Measurements from ENCODE around the gene PDE6G.
A peak's percentile ranks its signal among the peaks of the same experiment; 100 is the strongest.

Gene PDE6G

GRCh38 chr17:81664051-81664470 is 7.7 kb upstream of the PDE6G start:
- DNase-seq: no peak

DNA sequence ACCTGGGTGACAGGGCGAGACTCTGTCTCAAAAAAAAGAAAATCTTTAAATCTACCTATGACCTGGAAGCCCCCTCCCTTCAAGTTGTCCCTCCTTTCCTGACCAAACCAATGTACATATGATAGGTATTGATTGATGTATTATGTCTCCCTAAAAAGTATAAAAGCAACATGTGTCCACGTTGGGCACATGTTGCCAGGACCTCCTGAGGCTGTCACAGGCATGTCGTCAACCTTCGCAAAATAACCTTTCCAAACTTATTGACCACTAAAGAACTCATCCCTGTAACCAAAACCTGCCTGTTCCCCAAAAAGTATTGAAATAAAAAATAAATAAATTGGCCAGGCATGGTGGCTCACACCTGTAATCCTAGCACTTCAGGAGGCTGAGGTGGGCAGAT is 5.7 kb upstream of the PDE6G start:
- no peak for DNase-seq

GRCh38 chr17:81660441-81660840 is 4.1 kb upstream of the PDE6G start:
- no peak for DNase-seq

DNA sequence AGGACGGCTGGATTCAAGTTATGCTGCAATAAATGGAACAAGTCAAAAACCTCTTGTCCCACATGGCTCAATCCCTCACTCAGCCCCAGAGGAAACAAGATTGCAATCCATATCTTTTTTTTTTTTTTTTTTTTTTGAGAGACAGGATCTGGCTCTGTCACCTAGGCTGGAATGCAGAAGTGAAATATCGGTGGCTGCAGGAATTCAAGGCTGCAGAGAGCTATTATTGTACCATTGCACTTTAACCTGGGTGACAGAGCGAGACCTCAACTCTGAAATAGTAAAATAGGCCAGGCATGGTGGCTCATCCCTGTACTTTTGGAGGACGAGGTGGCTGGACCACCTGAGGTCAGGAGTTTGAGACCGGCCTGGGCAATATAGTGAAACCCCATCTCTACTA is 2.7 kb upstream of the PDE6G start:
- no peak for DNase-seq

DNA sequence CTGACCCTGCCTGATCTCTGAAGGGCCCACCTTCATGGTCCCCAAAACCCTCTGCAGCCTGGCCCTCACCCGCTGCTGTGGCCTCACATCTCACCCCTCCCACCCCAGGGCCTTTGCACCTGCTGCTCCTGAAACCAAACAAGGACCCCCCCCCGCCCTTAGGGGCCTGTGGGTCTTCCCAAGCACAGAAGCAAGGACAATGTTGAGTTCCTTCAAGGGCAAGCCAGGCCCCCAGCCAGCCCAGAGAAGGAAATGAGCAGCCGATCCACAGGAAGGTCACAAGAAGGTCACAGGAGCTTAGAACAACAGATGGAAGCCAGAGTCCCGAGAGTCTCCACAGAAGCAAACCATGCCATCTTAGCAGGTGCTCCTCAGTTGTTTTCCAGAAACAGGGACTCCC is 493 bp upstream of the PDE6G start:
- DNase-seq: no peak

GRCh38 chr17:81655378-81656117 is 794 bp downstream of the PDE6G start:
- no peak for DNase-seq

DNA sequence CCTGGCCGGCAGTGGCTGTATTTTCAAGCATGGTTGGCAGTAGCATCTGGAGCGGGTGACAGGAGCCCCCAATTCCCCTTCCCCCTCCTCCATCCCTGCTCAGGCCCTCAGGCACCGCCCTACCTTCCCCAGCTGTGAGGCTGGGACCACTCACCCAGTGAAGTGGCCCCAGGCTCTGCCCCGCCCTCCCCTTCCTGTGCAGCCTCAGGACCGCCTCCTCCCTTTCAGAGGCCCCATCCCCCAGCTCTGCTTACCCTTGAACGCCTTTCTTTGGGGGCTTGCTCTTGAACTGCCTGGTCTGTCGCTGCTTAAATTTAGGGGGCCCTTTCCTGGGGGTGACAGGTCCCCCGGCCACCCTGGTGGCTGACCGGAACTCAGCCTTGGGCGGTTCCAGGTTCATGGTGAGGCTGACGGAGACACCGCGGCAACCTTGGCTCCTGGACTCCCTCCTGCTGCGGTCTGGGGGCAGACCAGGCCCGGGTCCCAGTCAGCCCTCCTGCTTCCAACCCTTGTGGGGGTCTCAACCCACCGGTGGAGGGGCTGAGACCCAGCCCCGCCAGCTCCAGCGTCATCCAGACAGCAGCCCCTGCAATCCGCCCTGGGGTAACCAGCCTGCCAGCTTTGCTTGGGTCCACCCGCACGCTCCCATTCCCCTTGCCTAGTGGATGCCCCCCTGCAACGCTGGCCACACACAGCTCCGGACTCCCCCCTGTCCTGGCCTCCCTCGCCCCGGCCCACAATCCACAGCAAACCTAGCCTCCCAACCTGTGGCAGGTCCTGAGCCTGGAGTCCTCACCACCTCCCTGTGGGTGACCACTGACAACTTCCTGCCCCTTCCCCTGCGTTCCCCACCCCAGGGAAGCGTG is 3.2 kb downstream of the PDE6G start:
- peak; percentile 59 for DNase-seq

DNA sequence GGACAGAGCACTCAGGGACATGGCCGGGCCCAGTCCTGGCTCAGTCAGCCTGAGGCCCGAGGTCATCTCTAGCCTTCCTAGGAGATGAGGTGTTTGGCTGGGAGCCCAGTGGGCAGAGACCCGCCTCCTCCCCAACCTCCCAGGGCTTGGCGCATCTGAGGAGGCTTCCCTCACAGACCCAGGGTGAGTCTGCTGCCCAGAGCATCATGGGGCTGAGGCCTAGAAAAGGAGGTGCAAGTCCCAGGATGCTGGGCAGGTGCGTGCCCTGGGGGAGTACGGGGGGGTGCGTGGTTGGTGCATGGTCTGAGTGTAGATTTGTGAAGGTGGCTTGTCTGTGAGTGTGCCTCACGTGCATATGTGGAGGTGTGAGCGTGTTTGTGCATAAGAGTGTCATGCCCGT is 4.7 kb downstream of the PDE6G start:
- no peak for DNase-seq

DNA sequence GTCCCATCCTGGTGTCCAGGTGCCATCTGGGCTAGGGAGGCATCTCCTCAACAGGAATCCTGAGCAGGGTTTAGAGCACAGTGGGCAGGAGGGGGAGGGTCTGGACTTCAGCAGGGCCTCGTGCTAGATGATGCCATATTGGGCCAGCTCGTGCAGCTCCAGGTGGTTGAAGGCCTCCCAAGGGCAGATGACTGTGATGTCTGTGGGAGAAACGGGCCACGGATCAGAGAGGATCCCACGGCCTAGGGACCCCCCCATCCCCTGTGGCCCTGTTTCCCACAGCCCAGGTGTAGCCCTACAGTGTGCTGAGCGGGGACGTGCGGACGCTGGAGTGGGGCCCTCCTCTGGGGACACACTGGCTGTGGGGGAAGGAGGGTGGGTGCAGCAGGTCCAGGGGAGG is 5.4 kb downstream of the PDE6G start:
- DNase-seq: no peak

DNA sequence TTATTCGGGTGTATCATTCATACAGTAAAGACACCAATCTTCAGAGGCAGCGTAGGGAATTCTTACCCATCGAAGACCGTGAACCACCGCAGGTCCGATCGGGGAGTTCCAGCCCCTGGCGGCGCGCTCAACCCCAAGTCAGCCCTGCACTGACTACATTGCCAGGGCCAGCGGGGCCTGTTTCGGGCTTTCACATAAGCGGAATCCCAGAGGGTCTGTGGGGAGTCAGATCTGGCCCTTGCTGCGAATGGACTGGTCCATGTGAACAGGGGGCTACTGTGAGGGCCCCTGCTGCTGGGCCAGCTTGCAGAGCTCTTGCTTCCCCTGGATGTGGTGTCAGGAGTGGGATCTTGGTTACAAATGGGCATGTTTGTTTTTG is 7.6 kb downstream of the PDE6G start:
- no peak for DNase-seq

- no peak for DNase-seq
These were observed 8.2 kb downstream of the PDE6G start for GRCh38 chr17:81648013-81648706.

DNA sequence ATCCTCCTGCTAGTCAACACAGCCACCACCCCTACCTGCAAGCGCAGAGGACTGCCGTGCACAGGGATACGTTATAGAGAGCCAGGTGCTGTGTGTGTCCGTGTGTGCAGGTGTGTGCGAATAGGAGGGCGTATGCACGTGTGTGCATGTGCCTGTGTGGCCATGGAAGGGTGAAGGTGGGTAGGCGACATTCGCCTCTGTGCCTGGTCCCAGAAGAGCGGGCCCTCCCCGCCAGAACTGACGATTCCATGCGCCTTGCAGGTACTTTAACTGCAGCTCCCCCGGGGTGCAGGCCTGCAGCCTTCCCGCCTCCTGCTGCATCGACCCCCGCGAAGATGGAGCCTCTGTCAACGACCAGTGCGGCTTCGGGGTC is 8.7 kb downstream of the PDE6G start:
- no peak for DNase-seq

GRCh38 chr17:81646869-81647600 is 9.3 kb downstream of the PDE6G start:
- no peak for DNase-seq

DNA sequence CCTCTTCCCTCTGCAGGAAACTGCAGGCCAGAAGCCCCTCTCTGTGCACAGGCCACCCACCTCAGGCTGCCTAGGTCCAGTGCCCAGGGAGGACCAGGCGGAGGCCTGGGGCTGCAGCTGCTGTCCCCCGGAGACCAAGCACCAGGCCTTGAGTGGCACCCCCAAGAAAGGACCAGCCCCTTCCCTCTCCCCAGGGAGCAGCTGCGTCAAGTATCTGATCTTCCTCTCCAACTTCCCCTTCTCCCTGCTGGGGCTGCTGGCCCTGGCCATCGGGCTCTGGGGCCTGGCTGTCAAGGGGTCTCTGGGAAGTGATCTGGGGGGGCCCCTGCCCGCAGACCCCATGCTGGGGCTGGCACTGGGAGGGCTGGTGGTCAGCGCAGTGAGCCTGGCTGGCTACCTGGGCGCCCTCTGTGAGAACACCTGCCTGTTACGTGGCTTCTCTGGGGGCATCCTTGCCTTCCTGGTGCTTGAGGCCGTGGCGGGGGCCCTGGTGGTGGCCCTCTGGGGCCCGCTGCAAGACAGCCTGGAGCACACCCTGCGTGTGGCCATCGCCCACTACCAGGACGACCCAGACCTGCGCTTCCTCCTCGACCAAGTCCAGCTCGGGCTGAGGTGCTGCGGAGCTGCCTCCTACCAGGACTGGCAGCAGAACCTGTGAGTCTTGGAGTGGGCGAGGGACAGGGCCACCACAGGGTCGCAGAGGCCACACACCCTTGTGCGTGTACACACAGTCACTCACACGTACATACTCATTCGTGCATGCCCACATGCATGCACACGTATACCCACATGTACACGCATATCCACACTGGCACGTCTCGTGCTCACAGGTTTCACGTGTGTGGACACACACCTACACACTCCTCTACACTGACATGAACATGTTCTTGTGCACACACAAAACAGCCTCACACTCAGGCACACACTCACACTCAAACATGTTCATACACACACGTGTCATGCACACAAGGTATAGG is 11.1 kb downstream of the PDE6G start:
- no peak for DNase-seq

- no peak for DNase-seq
These were observed 11.8 kb downstream of the PDE6G start for GRCh38 chr17:81644496-81644895.

DNA sequence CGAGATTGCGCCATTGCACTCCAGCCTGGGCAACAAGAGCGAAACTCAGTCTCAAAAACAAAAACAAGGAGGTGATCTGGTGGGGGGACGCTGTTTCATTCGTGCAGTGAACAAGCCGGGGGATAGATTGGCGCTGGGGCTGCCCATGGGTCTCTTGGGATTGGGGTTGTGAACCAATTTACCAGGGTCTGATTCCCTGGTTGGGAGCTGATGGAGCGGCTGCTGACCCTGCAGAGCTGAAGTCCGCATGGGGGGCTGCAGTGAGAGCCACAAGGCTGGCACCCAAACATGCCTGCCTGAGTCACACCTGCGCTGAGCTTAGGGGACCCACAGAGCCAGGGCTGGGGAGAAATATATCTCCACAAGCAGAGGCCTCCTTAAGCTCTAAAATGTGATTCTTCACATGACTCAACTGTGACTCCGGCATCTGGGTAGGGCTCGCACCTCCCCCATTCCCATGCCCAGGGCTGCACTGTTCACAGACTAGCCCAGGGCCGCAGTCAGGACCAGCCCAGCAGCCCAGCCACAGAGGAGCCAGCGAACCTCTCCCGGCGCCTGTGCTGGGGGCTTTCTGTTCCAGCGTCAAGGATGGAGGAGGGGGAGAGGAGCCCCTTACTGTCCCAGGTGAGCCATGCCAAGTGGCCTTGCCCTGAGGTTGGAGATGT is 14.4 kb downstream of the PDE6G start:
- DNase-seq: no peak

GRCh38 chr17:81640011-81640410 is 16.3 kb downstream of the PDE6G start:
- DNase-seq: no peak

DNA sequence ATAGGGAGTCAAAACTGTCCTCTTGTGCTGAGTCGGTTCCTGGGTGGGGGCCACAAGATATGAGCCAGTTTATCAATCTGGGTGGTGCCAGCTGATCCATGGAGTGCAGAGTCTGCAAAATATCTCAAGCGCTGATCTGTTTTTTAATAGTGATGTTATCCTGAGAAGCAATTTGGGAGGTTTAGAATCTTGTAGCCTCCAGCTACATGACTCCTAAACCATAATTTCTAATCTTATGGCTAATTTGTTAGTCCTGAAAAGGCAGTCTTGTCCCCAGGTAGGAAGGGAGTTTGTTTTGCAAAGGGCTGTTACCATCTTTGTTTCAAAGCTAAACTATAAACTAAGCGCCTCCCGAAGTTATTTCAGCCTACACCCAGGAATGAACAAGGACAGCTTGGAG is 17.7 kb downstream of the PDE6G start:
- DNase-seq: no peak

DNA sequence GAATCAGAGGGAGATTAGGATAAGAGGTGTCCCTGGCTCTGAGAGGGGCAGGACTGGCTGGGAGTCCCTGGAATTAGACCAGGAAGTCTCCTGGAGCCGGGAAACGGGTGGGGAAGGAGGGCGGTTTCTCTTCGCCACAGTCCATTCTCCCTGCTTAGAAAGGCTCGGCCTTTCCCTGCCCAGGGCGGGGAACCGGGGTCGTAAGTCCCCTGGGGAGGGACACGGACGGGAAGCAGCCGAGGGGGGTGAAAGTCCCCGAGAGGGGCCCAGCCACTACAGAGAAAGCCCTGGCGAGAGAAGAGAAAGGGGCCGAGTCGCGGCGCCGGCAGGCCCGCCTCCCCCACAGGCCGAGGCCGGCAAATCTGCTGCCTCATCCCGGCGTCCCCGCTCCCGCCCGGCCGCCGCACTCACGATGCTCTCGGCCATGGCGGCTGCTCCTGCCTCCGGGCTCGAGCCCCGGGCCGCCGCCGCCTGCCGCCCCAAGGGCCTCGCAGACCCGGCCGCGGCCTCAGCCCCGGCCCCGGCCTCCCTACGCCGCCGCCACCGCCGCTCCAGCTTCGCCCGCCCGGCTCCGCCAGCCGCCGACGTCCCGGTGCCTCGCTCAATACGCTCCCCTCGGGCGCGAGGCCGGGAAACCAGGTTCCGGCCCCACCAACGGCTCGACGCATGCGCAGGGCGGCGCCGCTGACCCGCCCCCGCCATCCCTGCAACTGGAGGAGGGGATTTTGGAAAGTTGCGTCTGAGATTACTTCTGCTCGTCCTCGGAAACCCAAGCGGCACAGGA is 19.6 kb downstream of the PDE6G start, which contains the start of the genes NPLOC4 and TSPAN10:
TSS of gene NPLOC4 (minus strand) at position 608 of the 784 bp plus-strand sequence. CDS start at position 426, 182 bp downstream.
TSS of gene TSPAN10 (plus strand) at position 692 of the 784 bp plus-strand sequence. CDS start 5,217 bp downstream, outside the sequence.
- peak; percentile 83 for DNase-seq
